Hepatocyte (in vitro differentiated cells): ENCODE results near the gene LAMC2.

Source experiments
- EZH2 ChIP-seq: fragments of 200-600 bp; sonication (generic); IDR thresholded peaks from 2 replicates; pipeline ENCODE4 v1.6.1; 2016; ENCODE audit warnings: antibody characterized with exemption, mild to moderate bottlenecking, borderline replicate concordance
- EZH2phosphoT487 ChIP-seq: fragments of 200-600 bp; sonication (generic); IDR thresholded peaks from one replicate; pipeline ENCODE4 v1.6.1; 2018; ENCODE audit warnings: antibody characterized with exemption, mild to moderate bottlenecking, low read depth, moderate library complexity; ENCODE audit not compliant: unreplicated experiment, severe bottlenecking
- TF ChIP-seq, protein P1 (sequence below): fragments of 200-600 bp; sonication (generic); IDR thresholded peaks from 2 replicates; pipeline ENCODE4 v1.5.1; 2016; ENCODE audit warnings: antibody characterized with exemption, mild to moderate bottlenecking; ENCODE audit not compliant: poor library complexity

DNA sequence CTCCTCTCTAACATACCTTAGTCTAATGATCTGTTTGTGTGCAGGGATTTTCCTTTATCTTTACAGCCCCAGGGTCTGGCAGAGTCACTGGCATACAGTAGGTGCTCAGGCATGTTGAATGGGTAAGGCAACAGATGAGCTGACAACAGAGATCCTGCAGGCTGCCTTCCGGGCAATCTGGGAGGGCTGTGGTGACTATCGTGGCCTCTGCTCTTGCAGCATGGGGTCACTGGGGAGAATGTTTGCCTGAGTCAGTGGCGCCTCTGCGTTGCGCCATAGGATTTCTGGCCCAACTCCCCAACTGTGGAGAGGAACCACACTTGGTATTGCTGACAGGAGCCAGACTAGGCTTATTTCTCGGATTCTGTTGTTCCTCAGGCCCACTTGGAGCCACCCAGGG, 93.8 kb downstream of the LAMC2 start:
- TF ChIP-seq, protein P1, sequence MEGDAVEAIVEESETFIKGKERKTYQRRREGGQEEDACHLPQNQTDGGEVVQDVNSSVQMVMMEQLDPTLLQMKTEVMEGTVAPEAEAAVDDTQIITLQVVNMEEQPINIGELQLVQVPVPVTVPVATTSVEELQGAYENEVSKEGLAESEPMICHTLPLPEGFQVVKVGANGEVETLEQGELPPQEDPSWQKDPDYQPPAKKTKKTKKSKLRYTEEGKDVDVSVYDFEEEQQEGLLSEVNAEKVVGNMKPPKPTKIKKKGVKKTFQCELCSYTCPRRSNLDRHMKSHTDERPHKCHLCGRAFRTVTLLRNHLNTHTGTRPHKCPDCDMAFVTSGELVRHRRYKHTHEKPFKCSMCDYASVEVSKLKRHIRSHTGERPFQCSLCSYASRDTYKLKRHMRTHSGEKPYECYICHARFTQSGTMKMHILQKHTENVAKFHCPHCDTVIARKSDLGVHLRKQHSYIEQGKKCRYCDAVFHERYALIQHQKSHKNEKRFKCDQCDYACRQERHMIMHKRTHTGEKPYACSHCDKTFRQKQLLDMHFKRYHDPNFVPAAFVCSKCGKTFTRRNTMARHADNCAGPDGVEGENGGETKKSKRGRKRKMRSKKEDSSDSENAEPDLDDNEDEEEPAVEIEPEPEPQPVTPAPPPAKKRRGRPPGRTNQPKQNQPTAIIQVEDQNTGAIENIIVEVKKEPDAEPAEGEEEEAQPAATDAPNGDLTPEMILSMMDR = no peak
- no peak for TF ChIP-seq EZH2
- TF ChIP-seq EZH2phosphoT487 = no peak
